GM21825 (cell line): ENCODE results near the gene PRDX4.
"Not testable (repeated sequence)": the region's sequence is repeated elsewhere in the genome, so short reads cannot be mapped to it uniquely, and the experiment has no call there.

Source experiments
- ATAC-seq: cut with Tn5 transposase; IDR thresholded peaks from one replicate; pipeline ENCODE4 v1.9.1; 2021; ENCODE audit warnings: mild to moderate bottlenecking, moderate library complexity; ENCODE audit not compliant: unreplicated experiment

PRDX4 gene

DNA sequence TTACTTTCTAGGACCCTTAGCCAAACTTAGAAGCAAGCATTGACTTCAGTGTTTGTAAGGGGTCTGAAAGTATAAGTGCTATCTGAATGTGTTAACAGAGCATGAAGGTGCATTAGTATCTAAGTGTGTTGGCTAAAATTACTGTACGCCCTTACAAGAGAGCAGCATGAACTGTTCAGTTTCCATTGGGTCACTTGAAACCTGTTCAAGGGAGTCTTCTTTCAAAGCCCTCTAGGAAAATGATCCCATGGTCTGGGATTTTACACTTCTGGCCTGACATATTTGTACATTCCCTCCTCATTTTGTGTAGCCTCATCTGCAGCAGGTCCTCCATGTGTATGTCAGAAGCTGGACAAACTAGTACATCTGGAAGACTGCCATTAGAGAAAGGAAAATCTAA lies 3.2 kb downstream of the PRDX4 start:
- no peak for ATAC-seq

DNA sequence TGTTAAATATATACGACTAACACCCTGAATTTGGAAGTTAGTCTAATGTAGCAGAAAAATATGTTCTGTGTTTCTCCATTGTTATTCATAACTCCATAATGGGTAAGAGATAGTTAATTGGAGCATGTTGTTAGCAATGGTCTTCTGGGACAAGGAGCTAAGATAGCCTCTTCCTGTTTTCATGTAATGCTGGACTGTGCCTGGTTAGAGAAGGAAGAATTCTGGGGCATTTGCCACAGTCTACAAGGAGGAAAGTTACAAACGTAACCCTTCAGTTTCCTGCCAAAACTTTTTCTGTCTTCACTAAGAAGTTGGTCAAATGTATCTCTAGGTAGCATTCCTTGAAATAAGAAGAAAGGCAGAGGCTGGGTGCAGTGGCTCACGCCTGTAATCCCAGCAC lies 5.8 kb downstream of the PRDX4 start:
- ATAC-seq, result no peak

DNA sequence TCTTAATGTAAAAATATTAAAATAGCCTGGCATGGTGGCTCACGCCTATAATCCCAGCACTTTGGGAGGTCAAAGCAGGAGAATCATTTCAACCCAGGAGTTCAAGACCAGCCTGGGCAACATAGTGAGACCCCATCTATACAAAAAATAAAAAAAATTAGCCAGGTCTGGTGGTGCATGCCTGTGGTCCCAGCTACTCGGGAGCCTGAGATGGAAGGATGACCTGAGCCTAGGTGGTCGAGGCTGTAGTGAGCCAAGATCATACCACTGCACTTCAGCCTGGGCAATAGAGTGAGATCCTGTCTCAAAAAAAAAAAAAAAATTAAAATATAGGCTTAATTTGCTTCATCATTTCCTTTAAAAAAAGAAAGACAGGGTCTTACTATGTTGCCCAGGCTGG lies 9.2 kb downstream of the PRDX4 start:
- not testable (repeated sequence) for ATAC-seq

DNA sequence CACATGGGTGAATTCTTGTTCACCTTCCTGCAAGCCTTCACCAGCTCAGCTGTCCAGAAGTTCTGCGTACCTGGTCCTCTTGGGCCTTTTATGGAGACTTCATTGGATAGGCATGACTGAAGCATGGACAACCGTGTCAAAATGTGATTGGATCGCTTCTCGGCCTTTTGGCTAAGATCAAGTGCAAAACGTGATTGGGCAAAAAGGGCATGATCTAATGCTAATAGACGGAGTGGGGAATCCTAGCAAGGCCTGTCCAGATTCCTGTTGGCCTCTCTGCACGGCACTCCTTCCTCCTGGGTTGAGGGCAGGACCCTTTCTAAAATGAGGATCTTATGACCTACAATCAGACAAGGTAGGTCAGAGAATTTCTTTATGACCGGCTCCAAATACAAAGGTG lies 24.9 kb downstream of the PRDX4 start:
- ATAC-seq, result no peak

DNA sequence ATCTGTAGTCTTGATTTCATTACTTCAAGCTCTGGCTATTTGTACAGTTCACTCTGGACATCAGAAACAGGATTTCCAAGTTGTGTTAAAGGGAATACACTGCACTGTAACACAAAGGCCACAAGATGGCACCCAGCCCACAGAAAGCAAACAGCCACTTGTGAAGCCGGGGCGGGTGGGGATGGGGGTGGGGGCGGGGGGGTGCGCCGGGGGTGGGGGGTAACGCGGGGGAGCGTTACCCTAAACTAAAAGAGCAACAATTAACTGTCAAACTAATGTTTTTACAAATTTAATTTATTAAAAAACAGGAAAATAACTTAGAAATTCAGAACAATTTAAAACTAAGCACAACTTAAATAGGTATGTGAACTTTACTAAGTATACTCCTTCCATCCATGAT lies 27.3 kb downstream of the PRDX4 start:
- no peak for ATAC-seq

DNA sequence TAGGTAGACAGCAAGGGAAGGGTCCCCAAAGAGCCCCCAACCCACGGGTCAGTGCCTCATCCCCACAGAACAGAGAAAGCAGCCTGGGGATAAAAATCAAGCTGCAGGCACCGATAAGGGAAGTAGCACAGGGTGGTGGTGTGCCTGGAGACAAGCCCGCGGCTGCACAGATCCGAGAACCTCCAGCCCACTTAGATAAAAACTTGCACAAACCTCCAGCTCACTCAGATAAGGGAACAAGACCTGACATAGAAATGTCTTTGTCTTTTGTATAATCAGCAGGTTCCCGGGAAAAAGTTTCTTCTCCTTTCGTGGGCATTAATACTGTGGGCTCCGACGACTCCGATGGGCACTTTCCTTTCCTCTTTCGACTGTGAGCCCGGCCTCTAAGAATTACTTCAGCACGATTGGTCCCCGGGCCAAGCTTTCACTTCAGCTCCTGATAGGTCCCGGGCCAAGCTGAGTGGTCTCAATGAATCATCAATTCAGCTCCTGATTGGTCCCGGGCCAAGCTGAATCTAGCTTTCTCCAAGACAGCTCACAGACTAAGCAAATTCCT lies 32.4 kb downstream of the PRDX4 start:
- no peak for ATAC-seq

DNA sequence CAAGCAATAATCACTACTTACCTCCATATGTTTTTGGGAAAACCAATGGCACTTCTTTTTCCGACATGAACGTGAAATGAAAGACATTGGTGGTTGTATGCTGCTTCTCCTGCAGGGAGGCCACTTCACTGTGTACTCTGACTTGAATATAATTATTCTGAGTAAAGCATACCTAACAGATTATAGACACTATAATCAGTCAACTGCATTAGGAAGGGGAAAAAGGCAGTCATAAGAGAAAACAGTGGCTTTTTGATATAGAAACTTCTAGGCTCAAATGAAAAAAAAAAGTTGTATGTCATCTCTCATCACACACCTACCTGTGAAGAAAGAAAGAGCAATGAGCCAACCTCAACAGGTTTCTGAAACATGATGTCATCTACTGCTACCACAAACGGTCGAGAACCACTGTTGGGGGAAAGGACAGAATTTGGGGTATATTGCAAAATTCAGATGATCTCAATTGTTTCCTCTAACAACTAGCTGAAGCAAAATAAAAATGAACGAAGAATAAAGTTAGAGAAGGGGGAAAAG lies 37.4 kb downstream of the PRDX4 start:
- ATAC-seq, result no peak

DNA sequence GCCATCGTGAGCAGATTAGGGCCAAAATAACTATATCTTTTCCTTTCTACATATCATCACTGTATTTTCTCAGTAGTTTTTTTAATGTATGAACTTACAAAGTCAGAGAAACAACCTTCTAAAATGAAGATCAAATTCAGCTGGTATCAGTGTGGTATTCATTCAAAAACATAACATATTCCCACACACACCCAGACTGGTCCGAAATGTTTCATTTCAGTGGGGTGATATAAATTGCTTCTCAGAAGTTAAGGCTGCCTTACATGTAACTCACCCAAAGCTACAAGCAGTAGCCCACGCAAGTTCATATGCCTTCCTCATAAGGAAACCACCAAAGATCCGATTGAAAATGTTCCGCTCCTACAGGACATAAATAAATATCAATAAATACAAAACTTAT lies 37.9 kb downstream of the PRDX4 start:
- ATAC-seq, result no peak

DNA sequence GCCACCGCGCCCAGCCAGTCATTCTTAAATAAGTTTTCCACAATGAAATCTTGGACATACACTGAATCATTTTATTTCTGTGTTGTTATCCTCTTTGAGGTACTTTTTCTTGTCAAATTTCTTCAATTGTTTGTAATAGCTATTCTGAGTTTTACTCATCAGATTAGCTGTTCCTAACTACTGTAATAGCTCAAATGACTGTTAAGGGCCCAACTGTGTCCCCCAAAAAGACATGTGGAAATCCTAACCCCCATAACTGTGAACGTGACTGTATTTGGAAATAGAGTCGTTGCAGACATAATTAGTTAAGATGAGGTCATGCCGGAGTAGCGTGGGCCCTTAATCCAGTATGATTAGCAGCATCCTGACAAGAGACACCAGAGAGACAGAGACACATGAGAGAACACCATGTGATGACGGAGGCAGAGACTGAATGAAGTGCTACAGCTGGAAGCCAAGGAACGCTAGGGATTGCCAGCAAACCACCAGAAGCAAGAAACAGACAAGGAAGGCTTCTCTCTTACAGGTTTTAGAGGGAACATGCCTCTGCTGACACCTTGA lies 52.9 kb downstream of the PRDX4 start:
- ATAC-seq, result no peak

DNA sequence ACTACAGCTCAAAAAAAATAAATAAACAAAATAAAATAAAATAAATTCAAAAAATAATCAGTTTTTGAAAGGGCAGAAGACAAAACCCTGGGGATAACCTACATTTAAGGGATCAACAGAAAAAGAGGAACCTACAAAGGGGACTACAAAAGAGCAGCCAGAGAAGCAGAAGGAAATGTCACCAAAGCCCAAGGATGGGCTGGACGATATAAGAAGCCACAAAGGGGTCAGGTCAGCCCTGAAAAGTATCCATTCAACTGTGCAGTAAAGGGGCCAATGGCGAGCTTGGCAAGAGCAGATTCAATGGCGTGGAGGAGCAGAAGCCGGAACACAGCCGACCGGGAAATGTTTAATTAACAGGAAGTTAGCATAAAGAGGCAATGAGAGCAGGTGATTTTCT lies 58.9 kb downstream of the PRDX4 start:
- ATAC-seq, result no peak

DNA sequence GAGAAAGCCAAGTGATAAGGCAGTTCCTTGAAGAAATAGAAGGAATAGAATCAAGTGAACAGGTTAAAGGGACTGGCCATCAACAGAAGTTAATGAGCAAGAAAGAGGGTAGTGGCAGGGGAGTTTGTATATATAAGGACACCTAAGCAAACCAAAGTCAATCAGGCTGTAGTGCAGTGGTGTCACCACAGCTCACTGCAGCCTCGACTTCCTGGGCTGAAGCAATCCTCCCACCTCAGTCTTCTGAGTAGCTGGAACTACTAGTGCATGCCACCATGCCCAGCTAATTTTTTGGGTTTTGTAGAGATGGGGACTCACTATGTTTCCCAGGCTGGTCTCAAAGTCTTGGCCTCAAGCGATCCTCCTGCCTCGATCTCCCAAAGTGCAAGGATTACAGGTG lies 59.9 kb downstream of the PRDX4 start:
- no peak for ATAC-seq

DNA sequence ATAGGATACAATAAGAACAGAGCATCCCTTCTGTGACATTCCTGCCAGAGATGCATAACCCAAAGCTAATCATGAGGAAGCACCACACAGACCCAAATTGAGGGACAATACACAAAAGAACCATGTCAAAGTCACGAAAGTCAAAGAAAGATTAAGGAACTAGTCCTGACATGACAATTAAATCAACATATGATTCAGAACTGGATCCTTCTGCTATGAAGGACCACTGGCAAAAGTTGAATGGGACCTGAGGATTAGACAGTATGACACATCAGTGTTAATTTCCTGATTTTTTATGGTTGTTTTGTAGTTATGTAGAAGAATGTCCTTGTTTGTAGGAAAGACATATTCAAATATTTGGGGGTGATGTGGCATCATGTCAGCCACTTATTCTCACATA lies 61.9 kb downstream of the PRDX4 start:
- no peak for ATAC-seq

DNA sequence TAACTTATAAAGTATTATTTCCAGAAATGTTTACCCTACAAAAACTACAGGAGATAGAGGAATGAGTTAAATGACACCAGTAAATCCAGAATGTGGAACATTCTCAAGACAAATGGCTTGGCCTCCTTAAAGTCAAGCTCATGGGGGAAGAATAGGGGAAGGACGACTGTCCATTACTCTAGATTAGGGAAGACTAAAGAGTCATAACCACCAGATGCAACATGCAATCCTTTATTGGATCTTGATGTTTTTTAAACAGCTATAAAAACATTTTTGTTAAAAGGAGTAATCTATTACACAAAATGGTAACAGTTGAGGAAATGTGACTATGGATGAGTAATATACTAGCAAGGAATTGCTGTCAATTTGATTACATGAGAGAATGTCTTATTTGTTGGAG lies 64.7 kb downstream of the PRDX4 start:
- no peak for ATAC-seq

DNA sequence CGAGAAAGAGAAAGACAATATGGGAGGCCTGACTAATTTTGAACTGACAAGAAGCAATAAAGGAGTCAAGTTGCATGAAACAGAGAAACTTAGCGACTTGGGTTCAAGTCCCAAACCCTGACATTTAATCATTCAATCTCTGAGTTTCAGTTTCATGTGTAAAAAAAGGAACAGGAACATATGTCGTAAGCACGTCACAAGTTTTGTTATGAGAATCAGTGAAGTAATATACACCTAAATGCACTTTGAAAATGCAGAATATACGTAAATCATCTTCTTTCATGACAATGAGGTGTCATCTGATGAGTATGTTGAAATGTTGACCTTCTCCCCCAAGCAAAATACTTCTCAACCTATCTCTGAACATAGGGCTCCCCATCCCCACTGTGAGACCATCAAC lies 65.4 kb downstream of the PRDX4 start:
- peak; percentile 78 for ATAC-seq
